GM19240 (cell line): ENCODE results near the gene LMF1.
"Not testable (repeated sequence)": the region's sequence is repeated elsewhere in the genome, so short reads cannot be mapped to it uniquely, and the experiment has no call there.

Experiments used
- DNase-seq: peaks from one replicate; pipeline ENCODE4 v3.0.0; 2011; ENCODE audit warnings: low spot score; ENCODE audit not compliant: insufficient read length

LMF1 gene

DNA sequence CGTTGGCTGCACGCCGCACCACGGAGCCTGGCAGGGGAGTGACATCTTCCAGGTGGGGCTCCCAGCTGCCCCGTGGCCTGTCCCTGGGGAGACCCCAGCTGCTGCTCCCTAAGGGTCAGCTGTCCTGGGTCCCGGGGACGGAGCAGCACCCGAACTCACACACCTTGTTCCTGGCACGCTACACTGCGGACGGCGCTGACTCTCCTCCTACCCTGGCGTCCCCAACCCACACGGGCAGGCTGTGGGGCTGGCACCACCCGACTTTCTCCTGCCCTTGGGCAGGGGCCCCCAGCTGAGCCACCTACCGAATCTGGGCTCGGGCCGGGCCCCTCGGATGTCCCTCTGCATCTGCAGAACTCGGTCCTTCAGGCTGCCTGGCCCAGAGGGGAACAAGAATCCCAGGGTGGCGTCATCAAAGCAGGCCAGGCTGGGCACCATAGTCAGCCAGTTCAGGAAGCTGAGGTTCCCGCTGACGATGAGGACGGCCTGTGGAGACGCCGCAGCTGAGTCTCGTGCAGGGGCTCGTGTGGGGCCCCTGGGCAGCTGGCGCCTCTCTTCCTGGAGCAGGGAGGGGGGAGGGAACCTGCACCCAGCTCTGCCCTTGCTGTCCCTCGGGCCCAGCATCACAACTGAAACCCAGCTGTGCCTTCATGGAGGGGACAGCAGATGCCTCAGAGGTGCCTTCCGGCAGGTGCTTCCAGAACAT, 99.8 kb downstream of the LMF1 start:
- no peak for DNase-seq

GRCh38 chr16:869823-870641, 100.8 kb downstream of the LMF1 start:
- DNase-seq, result no peak

DNA sequence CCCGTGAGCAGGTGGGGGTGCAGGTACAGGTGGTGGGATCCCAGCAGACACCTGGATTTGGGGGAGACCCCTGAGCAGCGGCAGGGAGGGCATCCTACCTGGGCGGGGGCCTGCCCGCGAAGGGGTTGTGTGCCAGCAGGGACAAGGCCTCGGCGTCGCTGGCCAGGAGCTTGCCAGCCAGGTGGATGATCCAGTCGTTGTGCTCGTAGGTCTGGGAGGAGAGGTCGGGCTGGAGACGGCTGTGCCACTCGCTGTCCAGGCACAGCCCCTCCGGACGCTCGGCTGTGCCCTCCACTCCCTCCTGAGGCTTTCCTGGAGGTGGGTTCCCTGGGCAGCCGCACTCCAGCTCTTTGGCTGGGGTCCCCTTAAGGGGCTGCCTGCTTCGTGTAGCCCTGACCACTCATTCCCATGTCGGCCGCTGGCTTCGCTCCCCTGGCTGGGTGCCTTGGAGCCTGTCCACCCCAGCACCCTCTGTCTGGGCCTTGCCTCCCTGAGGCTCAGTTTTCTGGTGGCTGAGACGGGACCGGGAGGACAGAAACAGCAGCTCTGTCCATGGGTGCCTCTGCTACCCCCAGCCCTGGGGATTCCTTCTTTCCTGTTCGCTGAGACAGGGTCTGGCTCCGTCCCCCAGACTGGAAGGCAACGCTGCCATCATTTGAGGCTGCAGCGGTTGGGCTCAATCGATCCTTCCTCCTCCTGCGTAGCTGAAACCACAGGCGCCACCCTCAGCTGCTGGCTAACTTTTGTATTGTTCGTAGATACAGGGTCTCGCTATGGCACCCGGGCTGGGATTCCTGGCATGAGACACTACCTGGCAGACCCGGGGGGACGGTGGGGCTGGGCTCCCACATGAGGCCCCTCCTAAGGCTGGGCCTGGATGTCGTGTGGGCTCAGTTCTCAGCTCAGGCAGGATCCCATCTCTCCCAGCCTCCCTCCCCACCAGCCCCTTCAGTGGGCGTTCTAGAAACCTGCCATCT, 101.7 kb downstream of the LMF1 start:
- no peak for DNase-seq

DNA sequence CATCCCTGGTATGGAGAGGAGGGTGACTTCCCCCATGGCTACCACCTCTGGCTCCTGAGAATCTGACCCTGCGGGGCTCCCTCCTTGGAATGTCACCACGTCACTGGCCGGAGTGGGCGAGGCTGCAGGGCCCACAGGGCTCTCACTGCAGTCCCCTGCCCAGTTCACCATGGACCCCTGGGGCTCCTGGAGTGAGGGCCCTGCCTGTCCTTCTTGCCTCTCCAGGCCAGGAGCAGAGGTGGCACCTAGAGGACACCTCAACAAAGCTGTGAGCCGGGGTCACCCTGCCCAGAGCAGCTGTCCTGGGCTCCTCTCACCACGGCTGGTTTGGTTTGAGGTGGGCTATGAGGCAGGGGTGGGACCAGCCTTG, 102.4 kb downstream of the LMF1 start:
- no peak for DNase-seq

- no peak for DNase-seq
Observed at GRCh38 chr16:867421-868385, 103.1 kb downstream of the LMF1 start.

DNA sequence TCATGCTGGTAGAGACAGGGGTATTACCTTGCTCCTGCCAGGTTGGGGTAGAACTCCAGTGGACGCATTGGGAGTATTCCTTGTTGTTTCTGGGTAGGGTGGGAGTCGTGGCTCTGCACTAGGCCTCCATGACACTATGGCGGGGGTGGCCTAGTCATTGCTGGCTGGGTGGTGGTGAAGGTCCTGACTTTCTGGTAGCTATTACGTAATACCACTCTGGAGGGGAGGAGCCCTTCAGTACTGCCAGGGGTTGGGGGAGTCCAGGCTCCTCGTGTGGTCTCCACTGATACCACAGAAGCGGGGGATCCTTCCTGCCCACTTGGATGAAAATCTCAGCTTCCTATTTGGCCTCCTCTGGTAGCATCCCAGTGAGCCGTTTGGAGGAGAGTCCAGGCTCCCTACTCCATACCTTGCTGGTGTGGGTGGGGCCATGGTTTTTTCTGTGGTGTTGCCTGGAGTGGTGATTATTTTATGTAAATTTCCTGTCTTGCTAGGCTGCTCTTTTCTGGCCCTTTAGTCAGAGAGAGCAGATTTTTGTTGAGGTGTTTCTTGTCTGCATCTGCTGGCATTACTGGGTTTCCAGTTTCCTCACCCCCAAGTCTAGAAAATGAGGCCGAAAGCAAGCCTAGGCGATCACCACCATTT, 104.4 kb downstream of the LMF1 start:
- DNase-seq, result no peak

DNA sequence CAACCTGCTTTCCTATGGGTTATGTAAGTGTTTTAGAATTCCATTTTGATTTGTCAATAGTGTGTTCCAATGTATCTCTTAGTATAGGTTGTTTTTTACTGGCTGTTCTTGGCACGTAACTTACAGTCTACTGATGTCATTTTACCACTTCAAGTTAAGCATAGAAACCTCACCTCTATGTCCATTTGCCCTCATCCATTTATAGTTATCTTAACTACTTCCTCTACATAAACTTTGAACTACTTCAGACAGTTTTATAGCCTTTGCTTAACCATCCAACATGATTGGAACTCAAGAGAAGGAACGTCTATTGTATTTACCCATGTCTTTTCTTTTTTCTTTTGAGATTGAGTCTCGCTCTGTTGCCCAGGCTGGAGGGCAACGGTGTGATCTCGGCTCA, 105.8 kb downstream of the LMF1 start:
- no peak for DNase-seq

GRCh38 chr16:861446-861845, 109.3 kb downstream of the LMF1 start:
- no peak for DNase-seq

GRCh38 chr16:860891-861290, 109.9 kb downstream of the LMF1 start:
- no peak for DNase-seq

- DNase-seq, result not testable (repeated sequence)
Observed at GRCh38 chr16:858971-859370, 111.8 kb downstream of the LMF1 start.

GRCh38 chr16:858441-858840, 112.3 kb downstream of the LMF1 start:
- not testable (repeated sequence) for DNase-seq

DNA sequence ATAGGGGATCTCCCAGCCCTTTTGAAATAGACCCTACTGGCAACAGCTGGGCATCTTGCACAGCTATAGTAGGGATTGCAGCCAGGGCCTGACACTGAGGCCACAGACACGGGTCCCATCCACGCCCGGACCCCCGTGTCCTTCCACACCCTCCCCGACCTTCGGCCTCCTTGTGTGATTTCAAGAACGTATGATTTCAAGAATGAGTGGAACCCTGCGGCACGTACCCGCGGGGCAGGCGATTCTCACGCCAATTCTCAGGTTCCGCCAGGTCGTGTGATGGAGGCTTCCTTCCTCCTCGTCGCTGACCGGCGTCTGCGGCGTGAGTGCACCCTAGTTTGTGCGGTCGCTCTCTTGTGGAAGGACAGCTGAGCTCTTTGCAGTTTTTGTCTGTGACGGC, 114.0 kb downstream of the LMF1 start:
- no peak for DNase-seq

GRCh38 chr16:856101-856500, 114.7 kb downstream of the LMF1 start:
- no peak for DNase-seq

GRCh38 chr16:855471-855870, 115.3 kb downstream of the LMF1 start:
- no peak for DNase-seq

GRCh38 chr16:854808-855410, 115.9 kb downstream of the LMF1 start:
- DNase-seq, result no peak

DNA sequence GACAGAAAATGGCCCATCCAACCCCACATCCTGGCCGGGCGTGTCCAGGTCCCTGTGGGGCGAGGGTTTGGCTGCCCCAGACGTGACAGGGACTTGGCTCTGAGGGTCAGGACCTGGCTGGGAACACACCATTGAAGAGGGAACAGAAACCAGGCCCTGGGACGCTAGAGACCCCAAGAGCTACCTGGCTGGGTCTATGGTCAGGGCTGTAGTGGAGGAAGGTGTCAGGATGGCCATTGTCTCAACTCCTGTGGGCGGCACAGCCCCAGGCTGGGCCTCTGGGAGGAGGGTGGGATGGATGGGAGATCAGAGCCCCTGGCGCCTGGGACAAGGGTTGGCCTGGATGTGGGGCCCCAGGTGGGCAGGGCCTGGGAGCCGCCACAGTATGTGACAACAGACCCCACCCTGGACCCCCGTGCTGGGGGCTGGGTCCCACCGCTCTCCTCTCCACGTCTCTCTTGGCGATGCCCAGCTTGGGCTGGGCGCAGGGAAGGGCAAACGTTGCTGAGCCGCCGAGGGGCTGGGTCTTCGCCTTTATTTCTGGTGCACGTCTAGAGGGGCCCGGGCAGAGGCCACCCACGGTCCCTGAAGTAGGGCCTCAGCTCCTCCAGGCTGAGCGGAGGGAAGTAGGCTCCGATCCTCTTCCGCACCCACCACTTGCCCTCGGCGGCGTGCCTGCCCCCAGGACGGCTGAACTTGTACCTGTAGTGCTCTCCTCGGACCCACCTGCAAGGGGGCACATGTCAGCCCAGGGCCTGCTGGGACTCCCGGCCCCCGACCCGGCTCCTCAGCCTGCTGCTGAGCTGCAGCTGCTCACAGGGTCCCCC, 116.6 kb downstream of the LMF1 start:
- no peak for DNase-seq

GRCh38 chr16:853306-853705, 117.5 kb downstream of the LMF1 start:
- no peak for DNase-seq

- DNase-seq, result no peak
Observed at GRCh38 chr16:852451-853185, 118.2 kb downstream of the LMF1 start.
